Prostate gland (tissue), 2 donors: Measurements from ENCODE around the gene OSBPL6.

Experiments
- POLR2A ChIP-seq: fragments of 450-650 bp; IDR thresholded peaks from one replicate; pipeline ENCODE4 v1.6.1; 2016; ENCODE audit warnings: antibody characterized with exemption, mild to moderate bottlenecking
- TF ChIP-seq, protein P1 (sequence below), 4 experiments: fragments of 200-600 bp in 2 of 4; fragments of 450-650 bp in 2 of 4; sonication (generic) in 2 of 4; IDR thresholded peaks; 1 replicate in 3 of 4; 2 replicates in 1 of 4; pipeline ENCODE4 v1.5.1; 2016 to 2019; ENCODE audit warnings: antibody characterized with exemption in 4 of 4, mild to moderate bottlenecking in 2 of 4, moderate library complexity in 2 of 4

DNA sequence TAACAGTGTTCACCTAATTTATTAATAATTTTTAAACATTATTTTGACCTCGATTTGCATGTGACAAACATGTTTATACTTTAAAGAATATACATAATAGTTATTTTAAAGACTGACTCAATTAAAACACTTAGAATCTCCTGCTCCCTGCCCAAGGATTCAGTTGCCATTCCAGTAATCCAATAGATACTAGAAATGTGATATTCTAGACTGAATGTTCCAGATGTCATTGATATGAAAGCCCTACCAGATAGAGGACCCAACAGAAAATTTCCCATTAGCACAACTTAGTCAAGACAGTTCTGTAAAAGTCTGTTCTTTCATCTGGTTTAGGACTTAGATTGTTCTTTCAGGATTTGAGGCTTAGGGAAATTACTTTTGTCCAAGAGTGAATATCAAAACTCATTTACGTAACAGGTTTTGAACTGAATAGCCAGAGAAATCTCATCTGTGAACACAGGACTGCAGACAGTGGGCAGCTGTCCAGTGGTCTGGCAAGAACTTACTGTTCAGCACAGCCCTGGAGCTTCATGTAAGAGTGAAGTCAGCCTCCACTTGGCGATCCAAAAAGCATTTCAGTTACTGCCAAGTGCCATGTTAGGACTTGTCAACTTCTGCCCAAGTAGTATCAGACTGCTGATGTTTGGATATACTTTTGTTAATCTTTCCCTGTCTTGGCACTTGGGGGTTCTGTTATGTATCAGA, 77.5 kb downstream of the OSBPL6 start:
- no peak for TF ChIP-seq POLR2A
- TF ChIP-seq, protein P1, sequence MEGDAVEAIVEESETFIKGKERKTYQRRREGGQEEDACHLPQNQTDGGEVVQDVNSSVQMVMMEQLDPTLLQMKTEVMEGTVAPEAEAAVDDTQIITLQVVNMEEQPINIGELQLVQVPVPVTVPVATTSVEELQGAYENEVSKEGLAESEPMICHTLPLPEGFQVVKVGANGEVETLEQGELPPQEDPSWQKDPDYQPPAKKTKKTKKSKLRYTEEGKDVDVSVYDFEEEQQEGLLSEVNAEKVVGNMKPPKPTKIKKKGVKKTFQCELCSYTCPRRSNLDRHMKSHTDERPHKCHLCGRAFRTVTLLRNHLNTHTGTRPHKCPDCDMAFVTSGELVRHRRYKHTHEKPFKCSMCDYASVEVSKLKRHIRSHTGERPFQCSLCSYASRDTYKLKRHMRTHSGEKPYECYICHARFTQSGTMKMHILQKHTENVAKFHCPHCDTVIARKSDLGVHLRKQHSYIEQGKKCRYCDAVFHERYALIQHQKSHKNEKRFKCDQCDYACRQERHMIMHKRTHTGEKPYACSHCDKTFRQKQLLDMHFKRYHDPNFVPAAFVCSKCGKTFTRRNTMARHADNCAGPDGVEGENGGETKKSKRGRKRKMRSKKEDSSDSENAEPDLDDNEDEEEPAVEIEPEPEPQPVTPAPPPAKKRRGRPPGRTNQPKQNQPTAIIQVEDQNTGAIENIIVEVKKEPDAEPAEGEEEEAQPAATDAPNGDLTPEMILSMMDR (IDR thresholded peaks at IDR 0.05) = no peak
